HL-60 (cell line): ENCODE data around the gene TXNDC16.

ENCODE experiments used
- GABPA ChIP-seq: IDR thresholded peaks from 2 replicates; pipeline ENCODE4 v1.6.1; 2012; ENCODE audit warnings: low read depth
- POLR2AphosphoS5 ChIP-seq: IDR thresholded peaks from 2 replicates; pipeline ENCODE4 v1.6.1; 2012; ENCODE audit warnings: low read depth
- REST ChIP-seq: IDR thresholded peaks from 2 replicates; pipeline ENCODE4 v1.6.1; 2012; ENCODE audit warnings: low read depth; ENCODE audit not compliant: insufficient replicate concordance
- SPI1 ChIP-seq: IDR thresholded peaks from 2 replicates; pipeline ENCODE4 v1.6.1; 2012; ENCODE audit warnings: low read depth, mild to moderate bottlenecking, borderline replicate concordance
- TF ChIP-seq, protein P1 (sequence below): IDR thresholded peaks from one replicate; pipeline ENCODE4 v1.5.1; 2011; ENCODE audit warnings: low read length, control low read depth, inconsistent platforms; ENCODE audit not compliant: insufficient read depth

DNA sequence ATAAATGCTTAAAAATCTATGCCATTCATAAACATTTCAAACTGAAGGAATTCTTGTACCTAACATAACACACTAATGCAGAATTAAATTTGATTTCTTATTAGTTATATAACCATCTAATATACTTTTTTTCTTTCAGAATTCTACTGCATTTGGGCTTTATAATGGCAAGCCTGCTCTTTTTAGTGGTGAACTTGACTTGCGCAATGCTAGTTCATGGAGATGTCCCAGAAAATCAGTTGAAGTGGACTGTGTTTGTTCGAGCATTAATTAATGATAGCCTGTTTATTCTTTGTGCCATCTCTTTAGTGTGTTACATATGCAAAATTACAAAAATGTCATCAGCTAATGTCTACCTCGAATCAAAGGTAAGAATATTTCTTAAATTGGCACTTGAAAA lies 47.7 kb upstream of the TXNDC16 start:
- TF ChIP-seq, protein P1, sequence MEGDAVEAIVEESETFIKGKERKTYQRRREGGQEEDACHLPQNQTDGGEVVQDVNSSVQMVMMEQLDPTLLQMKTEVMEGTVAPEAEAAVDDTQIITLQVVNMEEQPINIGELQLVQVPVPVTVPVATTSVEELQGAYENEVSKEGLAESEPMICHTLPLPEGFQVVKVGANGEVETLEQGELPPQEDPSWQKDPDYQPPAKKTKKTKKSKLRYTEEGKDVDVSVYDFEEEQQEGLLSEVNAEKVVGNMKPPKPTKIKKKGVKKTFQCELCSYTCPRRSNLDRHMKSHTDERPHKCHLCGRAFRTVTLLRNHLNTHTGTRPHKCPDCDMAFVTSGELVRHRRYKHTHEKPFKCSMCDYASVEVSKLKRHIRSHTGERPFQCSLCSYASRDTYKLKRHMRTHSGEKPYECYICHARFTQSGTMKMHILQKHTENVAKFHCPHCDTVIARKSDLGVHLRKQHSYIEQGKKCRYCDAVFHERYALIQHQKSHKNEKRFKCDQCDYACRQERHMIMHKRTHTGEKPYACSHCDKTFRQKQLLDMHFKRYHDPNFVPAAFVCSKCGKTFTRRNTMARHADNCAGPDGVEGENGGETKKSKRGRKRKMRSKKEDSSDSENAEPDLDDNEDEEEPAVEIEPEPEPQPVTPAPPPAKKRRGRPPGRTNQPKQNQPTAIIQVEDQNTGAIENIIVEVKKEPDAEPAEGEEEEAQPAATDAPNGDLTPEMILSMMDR, result no peak
- no peak for TF ChIP-seq REST
- TF ChIP-seq GABPA, result no peak
- no peak for TF ChIP-seq POLR2AphosphoS5
- TF ChIP-seq SPI1, result no peak
